HAP-1 (cell line): ENCODE results near the gene HRAS.
"Not testable (repeated sequence)": the region's sequence is repeated elsewhere in the genome, so short reads cannot be mapped to it uniquely, and the experiment has no call there.

ENCODE experiments used
- DNase-seq, 2 experiments: peaks; one replicate each; pipeline ENCODE4 v3.0.0-alpha.2; 2016 to 2020; ENCODE audit warnings: low spot score in 2 of 2
- H3K27me3 ChIP-seq: fragments of 250-450 bp; sonication (Bioruptor Pico); 2 replicates; pipeline ENCODE4 v1.5.1; 2020; ENCODE audit warnings: low read depth, mild to moderate bottlenecking, moderate library complexity
- H3K36me3 ChIP-seq: fragments of 250-450 bp; sonication (Bioruptor Pico); replicated peaks from 2 replicates; pipeline ENCODE4 v1.5.1; 2020; ENCODE audit warnings: mild to moderate bottlenecking
- H3K4me1 ChIP-seq: fragments of 250-450 bp; sonication (Bioruptor Pico); 2 replicates; pipeline ENCODE4 v1.5.1; 2020; ENCODE audit warnings: mild to moderate bottlenecking
- H3K4me3 ChIP-seq: fragments of 250-450 bp; sonication (Bioruptor Pico); 2 replicates; pipeline ENCODE4 v1.5.1; 2020; ENCODE audit warnings: mild to moderate bottlenecking, moderate library complexity
- H3K9me3 ChIP-seq: fragments of 250-450 bp; sonication (Bioruptor Pico); 2 replicates; pipeline ENCODE4 v1.5.1; 2020; ENCODE audit warnings: mild to moderate bottlenecking, moderate library complexity
- in situ Hi-C: fragments of 300-500 bp; cut with MboI; formaldehyde crosslinking; loops from 3 replicates; pipeline ENCODE4 v1.14.3; 2020; ENCODE audit warnings: low sequenced_read_pairs, inconsistent platforms, mixed read lengths

Gene HRAS

DNA sequence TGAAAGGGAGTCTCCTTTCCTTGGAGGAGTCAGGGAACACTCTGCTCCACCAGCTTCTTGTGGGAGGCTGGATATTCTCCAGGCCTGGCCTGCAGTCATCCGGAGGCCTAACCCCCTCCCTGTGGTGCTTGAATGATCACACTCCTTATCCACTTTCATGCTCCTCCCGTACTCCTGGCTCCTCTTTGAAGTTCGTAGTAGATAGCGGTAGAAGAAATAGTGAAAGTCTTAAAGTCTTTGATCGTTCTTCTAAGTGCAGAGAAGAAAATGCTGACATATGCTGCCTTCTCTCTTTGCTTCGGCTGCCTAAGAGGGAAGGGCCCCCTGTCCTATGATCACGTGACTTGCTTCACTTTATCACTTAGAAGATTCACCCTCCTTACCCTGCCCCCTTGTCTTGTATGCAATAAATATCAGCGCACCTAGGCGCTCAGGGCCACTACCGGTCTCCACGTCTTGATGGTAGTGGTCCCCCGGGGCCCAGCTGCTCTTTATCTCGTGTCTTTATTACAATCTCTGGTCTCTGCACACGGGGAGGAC is 38.7 kb upstream of the HRAS start:
- H3K4me3 ChIP-seq: peak overlapping the region; percentile 69
- DNase-seq: not testable (repeated sequence)

DNA sequence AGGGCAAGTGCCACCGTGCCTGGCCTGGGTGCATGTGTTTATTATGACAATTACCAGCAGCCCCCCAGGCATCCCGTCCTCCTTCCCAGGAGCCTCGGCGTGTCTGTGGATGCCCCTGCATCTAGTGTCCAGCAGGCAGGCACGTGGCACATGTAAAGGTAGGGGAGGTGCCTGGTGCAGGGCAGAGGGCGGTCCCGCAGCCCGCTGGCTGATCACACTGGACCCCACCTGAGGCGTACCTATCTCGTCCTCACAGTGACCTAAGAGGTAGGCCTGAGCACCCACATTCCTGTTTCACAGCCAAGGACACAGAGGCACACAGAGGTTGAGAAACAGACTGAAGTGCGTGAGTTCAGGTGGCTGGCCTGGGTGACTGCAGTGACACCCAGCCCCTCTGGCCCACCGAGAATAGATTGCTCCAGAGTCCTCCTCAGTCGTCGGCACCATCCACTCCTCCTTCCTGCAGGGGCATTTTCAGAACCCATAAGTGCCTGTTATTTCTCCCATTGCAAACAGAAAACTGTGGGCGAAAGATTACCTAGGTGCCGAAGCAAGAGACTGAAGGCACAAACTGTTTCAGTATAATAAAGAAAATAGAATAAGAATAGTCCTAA is 37.9 kb upstream of the HRAS start:
- Histone ChIP-seq H3K4me3 (no peak overlapping the region), H3K9me3 (no peaks in the 10 kb centered on the region), H3K4me1 (peaks cover 13% of the 10 kb centered on the region), H3K27me3 (no peaks in the 10 kb centered on the region), H3K36me3 (peaks cover 5% of the 10 kb centered on the region; the same call in 1 of the 2 replicates)
- DNase-seq: no peak
- in situ Hi-C loops: loop anchor here (25.0 kb wide), 1 partner anchor 189 kb away; no protein-coding TSS in a partner anchor

More for the DNA sequence above, 38.7 kb upstream of the HRAS start:
- not testable (repeated sequence) for H3K36me3 ChIP-seq, H3K27me3 ChIP-seq, H3K9me3 ChIP-seq
- in situ Hi-C loops: loop anchor here (25.0 kb wide), 1 partner anchor 188 kb away; no protein-coding TSS in a partner anchor
- peaks cover 10% of the 10 kb centered on the region for H3K4me1 ChIP-seq

DNA sequence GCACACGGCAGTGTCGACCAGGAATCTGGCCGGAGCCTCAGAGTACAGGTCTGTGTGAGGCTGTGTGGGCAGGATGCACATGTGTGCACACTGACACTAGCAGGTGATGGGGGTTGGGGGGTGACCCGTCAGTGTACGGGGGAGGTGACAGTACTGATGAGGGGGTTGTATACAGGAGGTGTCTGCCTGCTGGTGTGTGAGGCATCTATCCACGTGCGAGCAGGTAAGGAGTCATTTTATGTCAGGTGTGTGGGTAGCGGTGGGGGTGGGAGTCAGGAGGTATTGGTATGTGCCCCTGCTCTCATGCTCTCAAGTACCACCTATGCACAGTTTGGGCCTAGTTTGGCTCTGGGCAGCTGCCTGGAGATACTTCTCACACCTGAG is 36.4 kb upstream of the HRAS start:
- in situ Hi-C loops: loop anchor here (25.0 kb wide), 1 partner anchor 191 kb away; no protein-coding TSS in a partner anchor
- Histone ChIP-seq H3K4me1 (peaks cover 10% of the 10 kb centered on the region), H3K9me3 (no peaks in the 10 kb centered on the region), H3K36me3 (no peaks in the 10 kb centered on the region), H3K27me3 (no peaks in the 10 kb centered on the region), H3K4me3 (no peak overlapping the region)
- no peak for DNase-seq

DNA sequence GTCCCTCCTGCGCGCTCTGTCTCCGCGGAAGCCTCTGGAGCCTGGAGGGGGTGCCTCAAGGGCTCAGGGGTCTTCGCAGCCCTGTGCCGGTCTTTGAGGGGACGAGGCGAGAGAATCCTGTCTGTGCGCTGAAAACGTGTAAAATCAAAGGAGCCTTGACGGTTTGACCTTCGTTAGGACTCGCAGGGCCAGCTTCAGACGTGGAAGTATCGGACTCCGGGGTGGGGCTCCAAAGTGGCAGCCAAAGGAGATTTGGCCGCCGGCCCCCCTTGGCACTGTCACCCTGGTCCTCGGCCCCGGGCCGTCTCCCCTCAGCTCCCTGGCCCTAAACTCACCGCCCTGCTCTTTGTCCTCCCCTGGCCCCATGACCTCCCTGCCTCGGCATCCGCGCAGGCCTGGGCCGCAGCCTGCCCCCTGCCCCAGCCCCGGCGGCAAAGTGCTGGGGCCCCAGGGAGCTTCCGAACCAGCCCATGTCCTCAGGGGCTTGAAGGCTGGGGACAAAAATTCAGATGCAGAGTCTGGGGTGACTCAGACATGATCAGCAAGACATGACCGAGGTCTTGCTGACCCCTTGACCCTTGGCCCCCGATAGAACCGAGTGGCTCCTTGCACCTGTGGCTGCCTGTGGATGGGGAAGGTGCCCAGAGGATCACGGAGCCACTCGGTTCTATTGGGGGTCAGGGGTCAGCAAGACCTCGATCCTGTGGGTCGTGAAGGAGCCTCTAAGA is 33.9 kb upstream of the HRAS start:
- no peaks in the 10 kb centered on the region for H3K9me3 ChIP-seq
- peaks cover 10% of the 10 kb centered on the region for H3K4me1 ChIP-seq
- H3K27me3 ChIP-seq: no peaks in the 10 kb centered on the region
- no peaks in the 10 kb centered on the region for H3K36me3 ChIP-seq
- in situ Hi-C loops: loop anchor here (25.0 kb wide), 1 partner anchor 193 kb away; no protein-coding TSS in a partner anchor
- H3K4me3 ChIP-seq: peak overlapping the region; percentile 48
- no peak for DNase-seq

DNA sequence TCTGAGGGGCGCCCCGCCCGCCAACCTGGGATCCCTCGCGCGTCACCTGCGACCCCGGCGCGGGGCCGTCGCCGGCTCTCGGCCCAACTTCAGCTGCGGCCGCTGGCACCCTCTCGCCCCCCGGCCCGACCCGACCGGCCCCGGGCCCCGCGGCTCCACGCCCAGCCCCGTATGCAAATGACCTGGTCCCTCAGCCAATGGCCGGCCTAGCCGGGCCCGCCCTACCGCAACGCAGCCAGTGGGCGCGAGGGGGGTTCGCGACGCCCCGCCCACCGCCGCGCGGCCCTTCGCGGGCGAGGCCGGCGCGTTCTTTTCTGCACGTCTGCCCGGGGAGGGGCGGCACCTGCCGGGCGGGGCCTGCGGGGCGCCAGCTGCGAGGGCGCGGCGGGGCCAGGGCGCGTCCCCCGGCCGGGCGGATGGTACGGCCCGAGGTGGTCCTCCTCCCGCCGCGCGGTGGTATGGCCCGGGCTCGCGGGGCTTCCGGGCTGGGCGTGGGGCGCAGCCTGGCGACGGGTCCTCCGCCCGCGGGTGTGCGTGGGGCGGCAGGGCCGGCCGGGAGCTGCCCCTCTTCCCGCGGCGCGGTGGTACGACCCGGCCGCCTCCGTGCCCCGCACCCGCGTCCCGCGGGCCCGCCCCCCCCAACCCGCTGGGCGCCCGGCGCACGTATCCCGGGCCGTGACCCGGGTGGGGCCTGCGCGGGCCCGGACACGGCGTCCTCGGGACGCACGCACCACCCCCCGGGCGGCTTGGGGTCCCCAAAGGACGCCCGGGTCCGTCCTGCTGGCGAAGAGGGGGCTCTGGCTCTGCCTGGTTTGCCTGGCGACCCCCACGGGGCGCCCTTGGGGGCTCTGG is 33.2 kb upstream of the HRAS start:
- DNase-seq: peak; percentile 93 to 96
- Histone ChIP-seq H3K36me3 (peaks cover 3% of the 10 kb centered on the region; the same call in 1 of the 2 replicates), H3K9me3 (no peaks in the 10 kb centered on the region), H3K4me3 (peak overlapping the region; percentile 48), H3K27me3 (no peaks in the 10 kb centered on the region), H3K4me1 (peaks cover 10% of the 10 kb centered on the region)
- in situ Hi-C loops: loop anchor here (25.0 kb wide), 1 partner anchor 194 kb away; no protein-coding TSS in a partner anchor

DNA sequence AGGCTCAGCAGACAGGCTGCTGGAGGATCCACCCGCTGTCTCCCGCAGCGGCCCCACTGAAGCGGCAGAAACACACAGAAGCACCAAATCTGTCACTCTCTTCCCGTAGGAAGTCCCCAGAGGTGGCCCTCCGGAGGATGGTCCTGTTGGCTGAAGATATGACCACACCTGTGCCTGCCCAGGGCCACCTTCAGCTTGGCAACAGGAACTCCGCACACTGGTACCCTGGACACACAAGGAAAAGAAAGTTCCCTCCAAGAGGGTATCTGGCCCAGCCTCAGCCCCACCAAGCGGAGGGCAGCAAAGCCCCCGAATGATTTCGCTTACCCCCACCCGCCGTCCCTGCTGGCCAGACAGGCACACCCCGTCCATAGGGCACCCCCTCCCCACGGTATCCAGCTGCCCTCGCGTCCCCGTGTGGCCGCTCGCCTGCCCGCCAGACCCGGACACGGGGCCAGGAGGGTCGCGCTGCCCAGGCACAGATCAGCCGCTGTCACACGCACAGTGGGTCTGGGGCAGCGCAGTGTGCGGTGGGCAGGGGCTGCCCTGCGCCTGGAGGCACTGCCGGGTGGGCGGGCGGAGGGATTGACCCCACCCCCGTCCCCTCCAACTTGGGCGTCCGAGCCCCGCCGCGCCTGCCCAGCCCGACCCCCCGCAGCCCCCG is 32.4 kb upstream of the HRAS start:
- peak overlapping the region; percentile 39 for H3K4me3 ChIP-seq
- peaks cover 10% of the 10 kb centered on the region for H3K4me1 ChIP-seq
- H3K27me3 ChIP-seq: no peaks in the 10 kb centered on the region
- in situ Hi-C loops: loop anchor here (25.0 kb wide), 1 partner anchor 195 kb away; no protein-coding TSS in a partner anchor
- H3K36me3 ChIP-seq: peaks cover 3% of the 10 kb centered on the region; the same call in 1 of the 2 replicates
- no peaks in the 10 kb centered on the region for H3K9me3 ChIP-seq
- DNase-seq: no peak

DNA sequence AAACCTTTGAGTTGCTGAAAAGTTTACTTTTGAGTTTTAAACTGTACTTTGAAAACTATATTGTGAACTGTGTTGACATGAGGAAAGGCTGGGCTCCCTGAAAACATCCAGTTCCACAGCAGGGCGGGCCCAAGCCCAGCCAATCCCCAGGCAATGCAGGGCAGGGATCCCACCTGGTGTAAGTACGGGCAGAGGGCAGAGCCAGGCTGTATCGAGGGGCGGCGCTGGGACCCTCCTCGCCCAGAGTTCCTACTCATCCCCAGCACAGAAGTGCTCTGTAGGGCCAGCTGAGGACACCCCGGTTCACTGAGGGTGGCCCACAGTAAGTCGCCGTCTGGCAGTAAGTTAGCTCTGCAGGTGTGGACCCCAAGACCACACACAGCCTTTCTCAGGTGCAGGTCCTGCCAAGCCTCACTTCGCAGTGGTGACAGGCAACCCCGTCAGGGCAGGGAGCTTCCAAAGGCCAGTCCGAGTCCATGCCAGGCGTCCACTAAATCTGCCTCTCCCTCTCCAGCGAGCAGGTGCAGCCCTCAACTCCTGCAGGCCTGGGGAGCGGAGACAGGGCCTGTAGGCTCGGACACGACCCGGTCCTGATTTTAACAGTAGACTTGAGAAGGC is 31.7 kb upstream of the HRAS start:
- Histone ChIP-seq H3K36me3 (peaks cover 3% of the 10 kb centered on the region; the same call in 1 of the 2 replicates), H3K4me3 (peak overlapping the region; percentile 39; the same call in 1 of the 2 replicates), H3K9me3 (no peaks in the 10 kb centered on the region), H3K27me3 (no peaks in the 10 kb centered on the region), H3K4me1 (peaks cover 10% of the 10 kb centered on the region)
- DNase-seq: no peak
- in situ Hi-C loops: loop anchor here (25.0 kb wide), 1 partner anchor 195 kb away; no protein-coding TSS in a partner anchor

DNA sequence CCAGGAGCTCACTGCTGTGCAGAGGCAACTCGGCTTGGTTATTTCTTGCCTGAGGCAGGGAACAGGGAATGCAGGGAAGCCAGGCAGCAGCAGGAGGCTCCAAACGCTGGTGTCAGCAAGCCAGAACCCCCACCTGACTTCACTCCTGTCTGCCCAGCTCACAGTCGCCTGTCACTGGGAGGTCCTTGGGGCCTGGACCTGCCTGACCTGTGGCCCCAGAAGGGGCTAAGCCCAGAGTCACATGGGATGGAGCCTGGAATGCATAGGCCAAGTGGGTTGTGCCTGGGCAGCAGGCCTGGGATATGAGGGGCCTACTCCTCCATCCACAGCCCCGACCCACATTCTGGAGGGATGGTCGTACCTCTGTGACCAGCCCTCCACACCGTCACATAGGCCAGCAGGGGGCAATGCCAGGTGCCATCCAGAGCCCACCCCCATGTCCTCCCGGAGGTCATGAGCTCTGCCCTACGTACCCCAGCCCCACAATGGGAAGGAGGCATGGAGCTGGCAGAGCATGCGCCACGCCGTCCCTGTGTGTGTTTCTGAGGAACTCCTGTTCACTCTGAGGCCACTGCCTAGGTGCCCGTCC is 30.6 kb upstream of the HRAS start:
- Histone ChIP-seq H3K4me3 (no peak overlapping the region), H3K27me3 (no peaks in the 10 kb centered on the region), H3K36me3 (peaks cover 3% of the 10 kb centered on the region; the same call in 1 of the 2 replicates), H3K9me3 (no peaks in the 10 kb centered on the region), H3K4me1 (peaks cover 14% of the 10 kb centered on the region)
- in situ Hi-C loops: loop anchor here (25.0 kb wide), 1 partner anchor 196 kb away; no protein-coding TSS in a partner anchor
- no peak for DNase-seq

DNA sequence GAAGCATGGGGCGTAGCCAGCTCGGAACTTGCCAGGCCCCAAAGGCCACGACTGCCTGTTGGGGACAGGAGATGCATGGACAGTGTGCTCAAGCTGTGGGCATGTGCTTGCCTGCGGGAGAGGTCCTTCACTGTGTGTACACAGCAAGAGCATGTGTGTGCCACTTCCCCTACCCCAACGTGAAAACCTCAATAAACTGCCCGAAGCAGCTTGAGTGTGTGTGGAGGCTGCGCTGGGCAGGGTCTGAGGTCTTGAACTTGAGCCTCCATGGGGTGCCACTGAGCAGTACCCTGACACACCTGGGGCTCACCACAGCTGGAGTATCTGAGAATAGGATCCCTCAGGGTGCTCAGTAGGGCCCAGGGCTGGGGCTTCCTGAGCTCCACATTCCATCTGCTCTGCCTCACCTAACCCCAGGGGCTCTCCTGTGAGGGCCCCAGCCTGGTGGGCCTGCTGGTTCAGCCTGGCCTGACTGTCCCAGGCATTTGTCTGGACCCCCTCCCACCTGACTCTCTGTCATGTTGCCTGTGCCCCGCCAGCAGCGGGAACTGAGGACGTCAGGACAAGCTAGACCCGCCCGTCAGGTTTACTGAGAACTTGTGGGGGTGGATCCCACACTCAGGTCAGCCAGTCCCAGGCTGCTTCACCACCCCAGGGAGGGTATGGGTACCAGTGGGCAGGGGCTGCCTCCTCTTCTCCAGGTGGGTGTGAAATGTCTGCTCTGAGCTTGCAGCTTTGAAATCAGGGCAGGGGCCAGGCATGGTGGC is 28.6 kb upstream of the HRAS start:
- no peaks in the 10 kb centered on the region for H3K9me3 ChIP-seq
- H3K27me3 ChIP-seq: no peaks in the 10 kb centered on the region
- H3K4me1 ChIP-seq: peaks cover 17% of the 10 kb centered on the region
- H3K4me3 ChIP-seq: no peak overlapping the region
- peaks cover 3% of the 10 kb centered on the region; the same call in 1 of the 2 replicates for H3K36me3 ChIP-seq
- in situ Hi-C loops: loop anchor here (25.0 kb wide), 1 partner anchor 198 kb away; no protein-coding TSS in a partner anchor
- no peak for DNase-seq

DNA sequence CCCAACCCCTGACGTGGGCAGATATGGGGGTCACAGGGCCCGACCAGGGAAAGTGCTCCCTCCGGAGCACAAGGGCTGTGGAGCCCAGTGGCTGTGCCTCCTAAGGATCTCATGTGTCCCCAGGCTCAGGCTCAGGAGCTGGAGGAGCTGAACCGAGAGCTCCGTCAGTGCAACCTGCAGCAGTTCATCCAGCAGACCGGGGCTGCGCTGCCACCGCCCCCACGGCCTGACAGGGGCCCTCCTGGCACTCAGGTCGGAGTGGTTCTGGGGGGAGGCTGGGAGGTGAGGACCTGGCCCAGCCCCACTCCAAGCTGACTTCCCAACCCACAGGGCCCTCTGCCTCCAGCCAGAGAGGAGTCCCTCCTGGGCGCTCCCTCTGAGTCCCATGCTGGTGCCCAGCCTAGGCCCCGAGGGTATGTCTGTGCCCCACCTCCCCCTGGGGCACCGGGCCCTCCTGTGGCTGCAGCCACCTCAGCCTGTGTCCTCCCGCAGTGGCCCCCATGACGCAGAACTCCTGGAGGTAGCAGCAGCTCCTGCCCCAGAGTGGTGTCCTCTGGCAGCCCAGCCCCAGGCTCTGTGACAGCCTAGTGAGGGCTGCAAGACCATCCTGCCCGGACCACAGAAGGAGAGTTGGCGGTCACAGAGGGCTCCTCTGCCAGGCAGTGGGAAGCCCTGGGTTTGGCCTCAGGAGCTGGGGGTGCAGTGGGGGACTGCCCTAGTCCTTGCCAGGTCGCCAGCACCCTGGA is 27.9 kb upstream of the HRAS start:
- in situ Hi-C loops: loop anchor here (25.0 kb wide), 1 partner anchor 199 kb away; no protein-coding TSS in a partner anchor
- H3K27me3 ChIP-seq: no peaks in the 10 kb centered on the region
- peaks cover 15% of the 10 kb centered on the region for H3K4me1 ChIP-seq
- no peak for DNase-seq
- H3K36me3 ChIP-seq: peaks cover 3% of the 10 kb centered on the region; the same call in 1 of the 2 replicates
- H3K4me3 ChIP-seq: no peak overlapping the region
- H3K9me3 ChIP-seq: no peaks in the 10 kb centered on the region

DNA sequence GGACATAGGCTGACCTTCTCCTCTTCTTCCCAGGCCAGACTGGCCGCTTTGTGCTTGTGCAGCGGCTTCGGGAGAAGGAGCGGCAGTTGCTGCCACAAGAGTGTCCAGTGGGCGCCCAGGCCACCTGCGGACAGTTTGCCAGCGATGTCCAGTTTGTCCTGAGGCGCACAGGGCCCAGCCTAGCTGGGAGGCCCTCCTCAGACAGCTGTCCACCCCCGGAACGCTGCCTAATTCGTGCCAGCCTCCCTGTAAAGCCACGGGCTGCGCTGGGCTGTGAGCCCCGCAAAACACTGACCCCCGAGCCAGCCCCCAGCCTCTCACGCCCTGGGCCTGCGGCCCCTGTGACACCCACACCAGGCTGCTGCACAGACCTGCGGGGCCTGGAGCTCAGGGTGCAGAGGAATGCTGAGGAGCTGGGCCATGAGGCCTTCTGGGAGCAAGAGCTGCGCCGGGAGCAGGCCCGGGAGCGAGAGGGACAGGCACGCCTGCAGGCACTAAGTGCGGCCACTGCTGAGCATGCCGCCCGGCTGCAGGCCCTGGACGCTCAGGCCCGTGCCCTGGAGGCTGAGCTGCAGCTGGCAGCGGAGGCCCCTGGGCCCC is 26.8 kb upstream of the HRAS start:
- DNase-seq: no peak
- no peaks in the 10 kb centered on the region for H3K27me3 ChIP-seq
- peak overlapping the region; percentile 46 for H3K4me3 ChIP-seq
- H3K9me3 ChIP-seq: no peaks in the 10 kb centered on the region
- in situ Hi-C loops: loop anchor here (25.0 kb wide), 1 partner anchor 200 kb away; no protein-coding TSS in a partner anchor
- H3K36me3 ChIP-seq: peaks cover 3% of the 10 kb centered on the region; the same call in 1 of the 2 replicates
- peaks cover 12% of the 10 kb centered on the region for H3K4me1 ChIP-seq
